ENCODE results near the gene NOC2L. TPM values are rescaled to one million over a fixed set of nuclear protein-coding genes. Genes with fewer than 3 reads are reported as not detected.

The NOC2L gene
- total RNA-seq, 3 donors from 2014 or later = 36.2 to 38.7 (median 38.2) TPM

- Histone ChIP-seq H3K27me3 (peaks cover 14 to 63% of the 10 kb centered on the region in 2 donors), H3K9me3 (no peaks in the 10 kb centered on the region), H3K4me3 (no peak overlapping the region)
Measured at GRCh38 chr1:911875-912739, 46.9 kb downstream of the NOC2L start.

GRCh38 chr1:910881-911721 is 48.0 kb downstream of the NOC2L start:
- no peak overlapping the region for H3K27ac ChIP-seq

More at GRCh38 chr1:911875-912739, 46.9 kb downstream of the NOC2L start:
- no peak for TF ChIP-seq POLR2A (IDR thresholded peaks at IDR 0.05)
- no peak for TF ChIP-seq POLR2AphosphoS5 (IDR thresholded peaks at IDR 0.05)
- TF ChIP-seq CTCF (IDR thresholded peaks at IDR 0.05) = no peak
- intact Hi-C loops (cut with DNase I; ENCODE audit: low total_unique reads) = no loop called here
- no peak for DNase-seq (ENCODE audit: low spot score in 2 of 2)
- Histone ChIP-seq H3K4me1 (peaks cover 0 to 6% of the 10 kb centered on the region in 2 donors), H3K36me3 (no peaks in the 10 kb centered on the region), H3K27ac (no peak overlapping the region)

GRCh38 chr1:910311-910880 is 48.7 kb downstream of the NOC2L start:
- intact Hi-C loops (cut with DNase I; ENCODE audit: low total_unique reads) = no loop called here
- peak overlapping the region in 2 of 3 donors; percentile 22 to 56 for H3K4me3 ChIP-seq
- H3K36me3 ChIP-seq = no peaks in the 10 kb centered on the region
- H3K4me1 ChIP-seq = peaks cover 0 to 6% of the 10 kb centered on the region in 2 donors
- peaks cover 11 to 46% of the 10 kb centered on the region in 2 donors for H3K27me3 ChIP-seq
- no peak for TF ChIP-seq POLR2AphosphoS5 (IDR thresholded peaks at IDR 0.05)
- TF ChIP-seq POLR2A (IDR thresholded peaks at IDR 0.05) = no peak
- no peak for TF ChIP-seq CTCF (IDR thresholded peaks at IDR 0.05)
- peak in 1 of 2 donors; percentile 48 for DNase-seq (ENCODE audit: low spot score in 2 of 2)
- no peaks in the 10 kb centered on the region for H3K9me3 ChIP-seq
- no peak overlapping the region for H3K27ac ChIP-seq

More at GRCh38 chr1:910881-911721, 48.0 kb downstream of the NOC2L start:
- Histone ChIP-seq H3K4me3 (no peak overlapping the region), H3K4me1 (peaks cover 0 to 6% of the 10 kb centered on the region in 2 donors), H3K27me3 (peaks cover 11 to 53% of the 10 kb centered on the region in 2 donors), H3K9me3 (no peaks in the 10 kb centered on the region), H3K36me3 (no peaks in the 10 kb centered on the region)
- TF ChIP-seq POLR2AphosphoS5 (IDR thresholded peaks at IDR 0.05) = no peak
- peak in 1 of 2 donors; percentile 43 for DNase-seq (ENCODE audit: low spot score in 2 of 2)
- intact Hi-C loops (cut with DNase I; ENCODE audit: low total_unique reads) = no loop called here

GRCh38 chr1:909861-910310 is 49.2 kb downstream of the NOC2L start:
- peaks cover 0 to 6% of the 10 kb centered on the region in 2 donors for H3K4me1 ChIP-seq
- H3K36me3 ChIP-seq = no peaks in the 10 kb centered on the region
- H3K4me3 ChIP-seq = peak overlapping the region in 2 of 3 donors; percentile 22 to 56
- H3K27me3 ChIP-seq = peaks cover 8 to 44% of the 10 kb centered on the region in 2 donors
- no peak overlapping the region for H3K27ac ChIP-seq
- DNase-seq (ENCODE audit: low spot score in 2 of 2) = peak in 1 of 2 donors; percentile 48
- intact Hi-C loops (cut with DNase I; ENCODE audit: low total_unique reads) = no loop called here
- TF ChIP-seq POLR2AphosphoS5 (IDR thresholded peaks at IDR 0.05) (no peak), CTCF (IDR thresholded peaks at IDR 0.05) (no peak), POLR2A (IDR thresholded peaks at IDR 0.05) (no peak)
- no peaks in the 10 kb centered on the region for H3K9me3 ChIP-seq

- H3K4me3 ChIP-seq = no peak overlapping the region
- intact Hi-C loops (cut with DNase I; ENCODE audit: low total_unique reads) = no loop called here
- no peak for TF ChIP-seq CTCF (IDR thresholded peaks at IDR 0.05)
- no peak for TF ChIP-seq POLR2AphosphoS5 (IDR thresholded peaks at IDR 0.05)
- TF ChIP-seq POLR2A (IDR thresholded peaks at IDR 0.05) = no peak
- no peaks in the 10 kb centered on the region for H3K36me3 ChIP-seq
- H3K27ac ChIP-seq = no peak overlapping the region
- no peak for DNase-seq (ENCODE audit: low spot score in 2 of 2)
- peaks cover 0 to 6% of the 10 kb centered on the region in 2 donors for H3K4me1 ChIP-seq
- H3K9me3 ChIP-seq = no peaks in the 10 kb centered on the region
- H3K27me3 ChIP-seq = peaks cover 5 to 35% of the 10 kb centered on the region in 2 donors
Measured at GRCh38 chr1:908661-909060, 50.4 kb downstream of the NOC2L start.

Data from breast epithelium (tissue), 4 donors.